ENCODE data around the gene DBNDD1. TPM values are rescaled to one million over a fixed set of nuclear protein-coding genes. Genes with fewer than 3 reads are reported as not detected.
A peak's percentile ranks its signal among the peaks of the same experiment; 100 is the strongest.

Gene DBNDD1
- total RNA-seq, 1 donor from 2014 or later = 4.6 TPM

DNA sequence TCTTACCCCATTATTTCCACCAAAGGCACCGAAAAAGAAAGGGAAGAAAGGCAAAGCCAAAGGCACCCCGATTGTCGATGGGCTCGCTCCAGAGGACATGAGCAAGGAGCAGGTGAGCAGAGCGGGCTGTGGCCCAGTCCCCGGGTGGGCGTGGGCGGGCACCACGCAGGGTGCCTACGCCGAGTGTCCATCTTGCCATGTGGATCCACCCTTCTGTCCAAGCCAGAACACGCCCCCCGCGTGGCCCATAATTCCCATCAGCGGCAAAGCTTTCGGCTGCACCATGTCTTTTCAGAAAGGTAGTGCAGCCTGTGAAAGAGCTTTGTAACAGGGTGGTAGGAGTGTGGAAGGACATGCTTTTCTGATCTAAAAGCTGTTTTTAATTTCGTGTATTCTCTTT lies 8.4 kb upstream of the DBNDD1 start:
- peaks cover 10% of the 10 kb centered on the region for H3K4me1 ChIP-seq
- peaks cover 17% of the 10 kb centered on the region for H3K36me3 ChIP-seq
- no peaks in the 10 kb centered on the region for H3K9me3 ChIP-seq (replicated peaks)
- no peak overlapping the region for H3K27ac ChIP-seq (replicated peaks)
- DNase-seq = no peak
- intact Hi-C loops (cut with micrococcal nuclease) = no loop called here
- TF ChIP-seq, protein P1, sequence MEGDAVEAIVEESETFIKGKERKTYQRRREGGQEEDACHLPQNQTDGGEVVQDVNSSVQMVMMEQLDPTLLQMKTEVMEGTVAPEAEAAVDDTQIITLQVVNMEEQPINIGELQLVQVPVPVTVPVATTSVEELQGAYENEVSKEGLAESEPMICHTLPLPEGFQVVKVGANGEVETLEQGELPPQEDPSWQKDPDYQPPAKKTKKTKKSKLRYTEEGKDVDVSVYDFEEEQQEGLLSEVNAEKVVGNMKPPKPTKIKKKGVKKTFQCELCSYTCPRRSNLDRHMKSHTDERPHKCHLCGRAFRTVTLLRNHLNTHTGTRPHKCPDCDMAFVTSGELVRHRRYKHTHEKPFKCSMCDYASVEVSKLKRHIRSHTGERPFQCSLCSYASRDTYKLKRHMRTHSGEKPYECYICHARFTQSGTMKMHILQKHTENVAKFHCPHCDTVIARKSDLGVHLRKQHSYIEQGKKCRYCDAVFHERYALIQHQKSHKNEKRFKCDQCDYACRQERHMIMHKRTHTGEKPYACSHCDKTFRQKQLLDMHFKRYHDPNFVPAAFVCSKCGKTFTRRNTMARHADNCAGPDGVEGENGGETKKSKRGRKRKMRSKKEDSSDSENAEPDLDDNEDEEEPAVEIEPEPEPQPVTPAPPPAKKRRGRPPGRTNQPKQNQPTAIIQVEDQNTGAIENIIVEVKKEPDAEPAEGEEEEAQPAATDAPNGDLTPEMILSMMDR (IDR thresholded peaks at IDR 0.05; ENCODE audit: borderline replicate concordance) = no peak
- no peaks in the 10 kb centered on the region for H3K27me3 ChIP-seq (ENCODE audit: low read depth)
- H3K4me3 ChIP-seq = no peak overlapping the region

DNA sequence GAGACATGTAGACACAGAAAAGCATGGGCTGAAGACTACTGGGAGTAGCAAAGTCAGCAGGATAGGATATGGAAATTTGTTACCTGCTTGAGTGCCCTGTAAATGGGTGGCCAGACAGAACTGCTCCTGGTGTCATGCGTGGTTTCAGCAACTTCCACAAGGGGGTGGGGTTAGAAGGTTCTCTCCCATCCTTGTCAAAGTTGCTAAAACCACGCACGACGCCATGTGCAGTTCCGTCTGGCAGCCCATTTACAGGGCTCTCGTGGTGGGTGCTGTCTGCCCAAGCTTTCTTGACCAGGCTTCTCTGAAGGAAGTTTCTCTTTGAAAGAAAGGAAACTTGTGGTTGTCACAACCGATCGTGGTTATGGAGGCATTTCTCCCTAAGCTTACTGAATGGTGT lies 6.9 kb upstream of the DBNDD1 start:
- TF ChIP-seq, protein P1 (IDR thresholded peaks at IDR 0.05; ENCODE audit: borderline replicate concordance) = no peak
- no peaks in the 10 kb centered on the region for H3K9me3 ChIP-seq (replicated peaks)

DNA sequence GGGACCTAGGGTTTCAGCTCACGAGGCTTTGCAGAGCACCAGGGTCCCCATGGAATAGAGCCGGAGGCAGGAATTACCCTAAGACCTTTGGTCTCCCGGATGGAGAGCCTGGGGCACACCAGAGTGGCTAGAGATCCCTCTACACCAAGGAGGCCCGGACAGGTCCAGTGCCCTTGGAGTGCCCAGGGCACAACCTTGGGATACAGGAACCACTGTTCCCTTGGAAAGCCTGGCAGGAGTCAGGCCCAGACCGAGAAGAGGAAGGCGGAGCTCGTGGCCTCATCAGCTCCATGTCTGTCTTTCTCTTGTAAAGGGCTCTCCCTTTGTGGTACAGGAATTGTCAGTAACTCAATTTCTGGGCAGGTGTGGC lies 3.8 kb upstream of the DBNDD1 start:
- TF ChIP-seq, protein P1 (IDR thresholded peaks at IDR 0.05; ENCODE audit: borderline replicate concordance) = no peak
- intact Hi-C loops (cut with micrococcal nuclease) = no loop called here
- H3K36me3 ChIP-seq = peaks cover 8% of the 10 kb centered on the region

More for the DNA sequence above, 6.9 kb upstream of the DBNDD1 start:
- Histone ChIP-seq H3K4me1 (peaks cover 24% of the 10 kb centered on the region), H3K4me3 (no peak overlapping the region), H3K36me3 (peaks cover 9% of the 10 kb centered on the region), H3K27ac (replicated peaks) (no peak overlapping the region), H3K27me3 (ENCODE audit: low read depth) (no peaks in the 10 kb centered on the region)
- intact Hi-C loops (cut with micrococcal nuclease) = no loop called here
- DNase-seq = no peak

DNA sequence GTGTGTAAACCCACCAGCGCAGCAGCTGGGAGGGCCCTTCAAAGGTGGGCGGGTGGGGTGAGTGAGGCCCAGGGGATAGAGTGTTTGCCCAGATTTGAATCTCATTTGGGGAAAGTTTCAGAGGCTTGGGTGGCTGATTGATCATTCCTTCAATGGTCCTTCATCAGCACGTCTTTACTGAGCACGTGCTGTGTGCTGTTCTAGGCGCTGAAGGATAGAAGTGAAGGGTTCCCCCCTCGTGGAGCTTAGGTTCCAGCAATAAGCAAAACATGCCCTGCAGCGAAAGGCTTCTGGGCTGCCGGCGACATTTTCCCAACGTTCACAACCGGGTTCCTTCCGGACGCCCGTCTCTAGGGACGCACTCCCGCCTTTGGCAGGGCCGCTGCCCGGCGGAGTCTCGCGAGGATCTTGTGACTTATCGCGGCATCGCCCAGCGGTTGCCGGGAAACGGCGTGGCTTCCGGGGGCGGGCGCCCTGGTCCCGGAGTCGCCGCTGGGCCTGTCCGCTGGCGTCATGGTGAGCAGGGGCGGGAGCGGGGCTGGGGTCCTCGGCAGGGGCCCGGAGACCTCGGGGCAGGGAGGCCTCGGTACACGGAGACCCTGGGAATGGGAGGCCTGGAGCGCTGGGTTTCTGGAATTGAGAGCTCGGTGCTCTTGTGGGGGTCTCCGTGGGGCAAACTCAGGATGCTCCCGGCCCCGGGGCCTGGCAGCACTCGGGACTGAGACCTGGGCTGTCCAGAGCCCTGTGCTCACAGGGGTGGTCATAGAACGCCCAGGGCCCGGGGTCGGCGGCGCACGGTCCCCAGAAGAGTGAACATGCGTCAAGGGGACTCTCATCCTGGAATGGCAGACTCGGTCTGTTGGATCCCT lies 3.2 kb upstream of the DBNDD1 start:
- Histone ChIP-seq H3K4me1 (peaks cover 51% of the 10 kb centered on the region), H3K27me3 (ENCODE audit: low read depth) (peaks cover 21% of the 10 kb centered on the region), H3K27ac (replicated peaks) (peak overlapping the region; percentile 79), H3K36me3 (peaks cover 2% of the 10 kb centered on the region), H3K9me3 (replicated peaks) (no peaks in the 10 kb centered on the region), H3K4me3 (peak overlapping the region; percentile 80)
- intact Hi-C loops (cut with micrococcal nuclease) = no loop called here
- TF ChIP-seq, protein P1 (IDR thresholded peaks at IDR 0.05; ENCODE audit: borderline replicate concordance) = no peak
- DNase-seq = peak; percentile 92

More for the DNA sequence above, 3.8 kb upstream of the DBNDD1 start:
- H3K27me3 ChIP-seq (ENCODE audit: low read depth) = peaks cover 14% of the 10 kb centered on the region
- peak overlapping the region; percentile 80 for H3K4me3 ChIP-seq
- no peaks in the 10 kb centered on the region for H3K9me3 ChIP-seq (replicated peaks)
- DNase-seq = no peak
- peak overlapping the region; percentile 79 for H3K27ac ChIP-seq (replicated peaks)
- H3K4me1 ChIP-seq = peaks cover 50% of the 10 kb centered on the region

DNA sequence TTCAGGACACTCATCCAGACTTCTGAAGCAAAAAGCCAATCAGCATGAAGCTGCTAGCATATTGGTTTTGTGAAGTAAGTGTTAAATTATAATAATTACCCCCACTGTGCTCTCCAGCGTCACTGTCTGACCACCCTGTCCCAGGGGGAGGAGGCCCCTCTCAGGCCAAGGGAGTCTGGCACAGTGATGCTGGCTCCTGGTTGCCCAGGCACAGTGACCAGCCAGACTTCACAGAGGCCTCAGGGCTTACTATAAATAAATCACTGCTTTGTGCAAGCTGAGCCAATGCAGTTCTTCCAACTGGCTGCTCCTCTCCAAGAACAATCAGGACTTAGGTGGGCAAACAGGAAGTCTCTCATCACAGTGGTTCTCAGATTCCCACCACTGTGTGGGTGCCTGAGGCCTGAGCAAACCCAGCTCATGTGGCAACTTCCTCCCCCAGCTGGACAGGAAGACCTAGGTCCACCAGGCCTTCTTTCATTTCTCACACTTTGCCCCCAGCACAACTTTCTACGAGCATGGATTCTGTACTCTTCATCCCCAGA lies 1.7 kb upstream of the DBNDD1 start:
- Histone ChIP-seq H3K9me3 (replicated peaks) (no peaks in the 10 kb centered on the region), H3K27me3 (ENCODE audit: low read depth) (peaks cover 23% of the 10 kb centered on the region), H3K27ac (replicated peaks) (peak overlapping the region; percentile 35), H3K4me3 (no peak overlapping the region), H3K4me1 (peaks cover 51% of the 10 kb centered on the region), H3K36me3 (no peaks in the 10 kb centered on the region)
- intact Hi-C loops (cut with micrococcal nuclease) = no loop called here
- TF ChIP-seq, protein P1 (IDR thresholded peaks at IDR 0.05; ENCODE audit: borderline replicate concordance) = no peak
- no peak for DNase-seq
